BE2C (cell line): ENCODE data around the gene LAD1.

ENCODE experiments used
- DNase-seq: peaks from one replicate; pipeline ENCODE4 v3.0.0-alpha.2; 2020
- H3K27me3 ChIP-seq: fragments of 250-450 bp; sonication (Bioruptor Pico); 2 replicates; pipeline ENCODE4 v1.5.1; 2020; ENCODE audit warnings: mild to moderate bottlenecking
- H3K36me3 ChIP-seq: fragments of 250-450 bp; sonication (Bioruptor Pico); 2 replicates; pipeline ENCODE4 v1.5.1; 2020; ENCODE audit warnings: mild to moderate bottlenecking
- H3K4me1 ChIP-seq: fragments of 250-450 bp; sonication (Bioruptor Pico); 2 replicates; pipeline ENCODE4 v1.5.1; 2020
- H3K4me3 ChIP-seq: 2 replicates; pipeline ENCODE4 v1.5.1; 2011; ENCODE audit warnings: low read depth, low read length
- H3K9me3 ChIP-seq: fragments of 250-450 bp; sonication (Bioruptor Pico); 2 replicates; pipeline ENCODE4 v1.5.1; 2020
- TF ChIP-seq, protein P1 (sequence below): IDR thresholded peaks from 2 replicates; pipeline ENCODE4 v1.5.1; 2012; ENCODE audit warnings: mild to moderate bottlenecking, low read depth, low read length

The LAD1 gene

DNA sequence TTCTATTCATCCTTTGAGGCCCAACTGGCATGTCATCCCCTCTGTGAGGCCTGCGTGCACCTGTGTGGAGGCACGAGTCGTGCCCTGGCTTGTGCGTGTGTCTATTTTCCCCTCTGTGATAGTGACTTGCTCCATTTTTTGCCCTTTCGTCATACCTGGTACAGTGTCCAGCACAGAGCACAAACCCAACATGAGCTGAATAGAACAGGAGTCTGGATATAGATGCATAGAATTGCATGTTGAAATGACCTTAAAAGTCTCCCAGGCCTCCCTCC is 54.1 kb downstream of the LAD1 start:
- Histone ChIP-seq H3K27me3 (no peaks in the 10 kb centered on the region), H3K36me3 (no peaks in the 10 kb centered on the region), H3K4me1 (no peaks in the 10 kb centered on the region), H3K4me3 (no peak overlapping the region), H3K9me3 (no peaks in the 10 kb centered on the region)
- TF ChIP-seq, protein P1, sequence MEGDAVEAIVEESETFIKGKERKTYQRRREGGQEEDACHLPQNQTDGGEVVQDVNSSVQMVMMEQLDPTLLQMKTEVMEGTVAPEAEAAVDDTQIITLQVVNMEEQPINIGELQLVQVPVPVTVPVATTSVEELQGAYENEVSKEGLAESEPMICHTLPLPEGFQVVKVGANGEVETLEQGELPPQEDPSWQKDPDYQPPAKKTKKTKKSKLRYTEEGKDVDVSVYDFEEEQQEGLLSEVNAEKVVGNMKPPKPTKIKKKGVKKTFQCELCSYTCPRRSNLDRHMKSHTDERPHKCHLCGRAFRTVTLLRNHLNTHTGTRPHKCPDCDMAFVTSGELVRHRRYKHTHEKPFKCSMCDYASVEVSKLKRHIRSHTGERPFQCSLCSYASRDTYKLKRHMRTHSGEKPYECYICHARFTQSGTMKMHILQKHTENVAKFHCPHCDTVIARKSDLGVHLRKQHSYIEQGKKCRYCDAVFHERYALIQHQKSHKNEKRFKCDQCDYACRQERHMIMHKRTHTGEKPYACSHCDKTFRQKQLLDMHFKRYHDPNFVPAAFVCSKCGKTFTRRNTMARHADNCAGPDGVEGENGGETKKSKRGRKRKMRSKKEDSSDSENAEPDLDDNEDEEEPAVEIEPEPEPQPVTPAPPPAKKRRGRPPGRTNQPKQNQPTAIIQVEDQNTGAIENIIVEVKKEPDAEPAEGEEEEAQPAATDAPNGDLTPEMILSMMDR = no peak
- no peak for DNase-seq

DNA sequence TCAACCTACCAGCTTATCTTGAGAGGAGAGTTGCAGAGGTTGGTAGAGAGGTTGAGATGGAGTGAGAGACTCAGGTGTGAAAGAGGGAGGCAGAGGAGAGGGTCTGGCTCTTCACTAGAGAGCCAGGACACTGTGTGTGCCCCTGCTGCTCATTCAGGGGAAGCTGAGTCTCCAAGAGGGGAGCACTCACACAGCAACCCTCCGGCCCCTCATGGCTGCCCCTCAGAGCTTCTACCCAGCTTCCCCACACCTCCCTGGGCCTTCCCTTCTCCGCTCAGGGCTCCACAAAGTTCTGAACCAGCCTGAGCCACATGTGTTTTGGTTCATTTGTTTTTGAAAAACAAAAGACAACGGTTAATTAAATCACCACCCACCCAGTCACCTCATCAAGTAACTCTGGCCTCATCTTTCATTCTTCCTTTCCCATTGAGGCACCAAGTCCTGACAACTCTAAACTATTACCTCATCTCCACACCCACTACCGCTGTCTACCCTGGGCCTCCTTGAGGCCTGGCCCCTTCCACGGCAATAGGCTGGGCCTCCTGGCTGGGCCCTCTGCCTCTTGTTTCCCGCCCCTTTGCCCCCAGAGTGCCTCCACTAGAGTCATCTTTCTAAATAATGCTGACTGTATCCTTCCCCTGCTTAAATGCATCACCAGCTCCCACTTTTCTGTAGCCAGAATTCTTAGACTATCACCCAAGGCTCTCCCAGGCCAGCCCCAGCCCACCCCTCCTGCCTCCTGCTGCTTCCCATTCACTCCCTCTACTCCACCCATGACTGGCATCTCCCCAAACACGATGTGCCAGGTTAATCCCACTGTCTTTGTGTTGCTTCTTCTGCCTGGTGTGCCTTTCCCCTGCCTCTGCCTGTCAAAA is 54.7 kb downstream of the LAD1 start:
- Histone ChIP-seq H3K4me1 (no peaks in the 10 kb centered on the region), H3K4me3 (no peak overlapping the region), H3K27me3 (no peaks in the 10 kb centered on the region), H3K9me3 (no peaks in the 10 kb centered on the region), H3K36me3 (no peaks in the 10 kb centered on the region)
- DNase-seq = no peak
- TF ChIP-seq, protein P1 = no peak

DNA sequence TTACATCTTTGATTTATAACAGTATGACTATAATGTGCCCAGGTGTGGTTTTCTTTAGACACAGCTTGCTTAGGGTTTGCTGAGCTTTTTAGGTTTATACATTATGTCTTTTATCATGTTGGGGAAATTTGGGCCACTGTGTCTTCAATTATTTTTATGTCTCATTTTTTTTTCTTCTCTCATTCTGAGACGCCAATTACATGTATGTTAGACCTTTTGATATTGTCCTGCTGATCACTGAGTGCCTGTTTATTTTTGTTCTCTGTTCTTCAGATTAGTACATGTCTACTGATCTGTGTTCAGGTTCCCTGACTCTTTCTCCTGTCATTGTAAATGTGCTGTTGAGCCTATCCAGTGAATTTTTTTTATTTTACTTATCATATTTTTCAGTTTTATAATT is 57.7 kb downstream of the LAD1 start:
- Histone ChIP-seq H3K27me3 (no peaks in the 10 kb centered on the region), H3K4me1 (no peaks in the 10 kb centered on the region), H3K4me3 (no peak overlapping the region), H3K36me3 (no peaks in the 10 kb centered on the region), H3K9me3 (no peaks in the 10 kb centered on the region)
- DNase-seq = no peak
- TF ChIP-seq, protein P1 = no peak

DNA sequence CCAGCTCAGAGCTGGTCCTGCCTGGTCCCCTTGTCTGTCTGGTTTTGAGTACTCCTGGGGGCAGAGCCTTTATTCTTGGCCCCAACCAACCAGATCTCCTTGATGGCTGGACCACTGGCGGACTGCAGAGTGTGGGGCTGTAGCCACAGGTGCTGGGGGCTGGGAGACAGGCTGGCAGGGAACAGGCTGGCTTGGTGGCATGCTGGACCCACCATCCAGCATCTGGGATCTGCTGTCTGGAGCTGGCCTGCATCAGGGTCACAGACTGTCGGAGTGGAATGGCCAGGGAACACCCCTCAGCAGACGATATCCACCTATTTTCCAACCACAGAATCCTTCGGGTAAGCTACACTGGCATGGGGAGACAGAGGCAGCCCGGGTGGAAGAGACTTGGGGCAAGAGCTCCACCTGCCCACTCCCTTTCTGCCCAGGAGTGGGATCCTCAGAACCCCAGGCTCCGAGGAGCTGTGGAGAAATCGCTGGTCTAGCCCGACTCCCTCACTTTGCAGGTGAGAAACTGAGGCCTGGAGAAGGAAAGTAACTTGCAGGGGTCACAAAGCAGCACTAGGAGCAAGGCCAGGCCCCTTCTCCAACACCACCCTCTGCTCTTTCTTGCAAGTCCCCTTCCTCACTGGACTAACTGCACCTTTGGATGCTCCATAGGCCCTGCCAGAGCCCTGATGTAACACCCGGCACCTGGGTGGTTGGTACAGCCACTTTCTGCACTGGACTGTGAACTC is 62.2 kb downstream of the LAD1 start:
- DNase-seq = no peak
- Histone ChIP-seq H3K4me1 (no peaks in the 10 kb centered on the region; the same call in 1 of the 2 replicates), H3K4me3 (no peak overlapping the region), H3K36me3 (no peaks in the 10 kb centered on the region), H3K27me3 (no peaks in the 10 kb centered on the region), H3K9me3 (no peaks in the 10 kb centered on the region)
- TF ChIP-seq, protein P1 = no peak

DNA sequence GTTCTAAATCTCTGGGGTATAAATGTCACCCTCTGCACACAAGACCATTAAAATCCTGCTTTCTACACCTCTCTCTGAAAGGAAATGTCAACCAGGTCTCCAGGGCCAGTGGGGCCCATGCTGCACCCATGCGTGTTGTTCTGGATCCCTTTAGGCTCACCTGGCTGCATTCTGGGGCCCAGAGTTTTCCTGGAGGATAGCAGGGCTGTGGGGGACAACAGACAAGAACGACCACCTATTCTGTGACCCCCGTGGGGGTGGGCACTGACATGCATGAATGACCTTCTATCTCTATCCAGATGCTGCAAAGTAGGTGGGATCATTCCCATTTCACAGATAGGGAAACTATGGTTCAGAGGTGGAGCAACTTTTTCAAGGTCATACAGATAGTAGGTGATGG is 63.2 kb downstream of the LAD1 start:
- no peak for DNase-seq
- no peaks in the 10 kb centered on the region for H3K27me3 ChIP-seq
- H3K4me1 ChIP-seq = no peaks in the 10 kb centered on the region; the same call in 1 of the 2 replicates
- no peak overlapping the region for H3K4me3 ChIP-seq
- TF ChIP-seq, protein P1 = no peak
- H3K36me3 ChIP-seq = no peaks in the 10 kb centered on the region
- H3K9me3 ChIP-seq = no peaks in the 10 kb centered on the region
